ENCODE data around the gene KLHL25. TPM values are rescaled to one million over a fixed set of nuclear protein-coding genes. Genes with fewer than 3 reads are reported as not detected.

The KLHL25 gene
- total and polyA plus RNA-seq, 2 of the 13 experiments (the other 11 are each of a cell fraction or from before 2014, with no cell fraction given), result 3.7 to 8.2 TPM

DNA sequence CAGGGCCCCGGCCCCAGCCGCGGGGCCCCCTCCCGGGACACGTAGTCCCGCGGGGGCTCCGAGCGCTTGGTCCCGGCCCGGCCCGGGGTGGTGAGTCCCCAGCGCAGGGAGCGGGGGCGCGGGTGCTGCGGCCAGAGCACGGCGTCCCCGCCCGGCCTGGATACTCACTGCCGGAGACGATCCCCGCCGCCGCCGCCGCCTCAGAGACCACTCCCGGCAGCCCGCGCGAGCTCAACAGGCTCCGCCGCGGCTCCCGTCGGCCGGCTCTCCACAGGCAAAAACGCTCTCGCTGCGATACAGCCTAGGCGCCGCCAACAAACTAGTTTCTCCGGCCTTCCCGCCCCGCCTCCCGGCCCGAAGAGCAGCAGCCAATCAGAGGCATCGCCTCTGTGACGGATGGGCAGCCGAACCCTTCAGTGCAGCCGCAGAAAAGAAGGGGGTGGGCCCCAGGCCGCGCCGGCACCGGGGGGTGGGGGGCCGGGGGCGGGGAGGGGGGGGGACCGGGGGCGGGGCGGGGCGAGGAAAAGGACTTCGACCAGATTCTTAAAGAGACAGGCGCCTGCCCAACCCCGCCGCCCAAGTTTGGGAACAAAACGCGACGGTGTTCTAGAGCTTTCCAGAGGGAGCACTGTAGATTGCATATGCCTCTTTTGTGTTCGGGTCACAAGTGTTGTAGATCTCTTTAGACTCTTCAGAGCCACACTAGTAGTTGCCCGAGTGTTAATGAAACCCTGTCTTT lies at the start of gene KLHL25 (continued):
- TF ChIP-seq SRSF1 (optimal IDR thresholded peaks at IDR 0.05; ENCODE audit: low read depth, low read length), result peak; percentile 42
- TF ChIP-seq ZSCAN30 (CRISPR knock-in tag; IDR thresholded peaks at IDR 0.05), result no peak
- TF ChIP-seq, protein P1, sequence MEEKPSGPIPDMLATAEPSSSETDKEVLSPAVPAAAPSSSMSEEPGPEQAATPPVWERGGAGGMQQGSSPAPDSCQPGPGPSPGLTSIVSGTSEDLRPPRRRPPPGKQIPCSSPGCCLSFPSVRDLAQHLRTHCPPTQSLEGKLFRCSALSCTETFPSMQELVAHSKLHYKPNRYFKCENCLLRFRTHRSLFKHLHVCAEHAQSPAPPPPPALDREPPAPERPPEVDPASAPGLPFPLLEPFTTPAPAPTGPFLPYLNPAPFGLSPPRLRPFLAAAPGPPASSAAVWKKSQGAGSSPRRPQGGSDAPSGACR (CRISPR knock-in tag; IDR thresholded peaks at IDR 0.05), result no peak
- TF ChIP-seq, protein P2, sequence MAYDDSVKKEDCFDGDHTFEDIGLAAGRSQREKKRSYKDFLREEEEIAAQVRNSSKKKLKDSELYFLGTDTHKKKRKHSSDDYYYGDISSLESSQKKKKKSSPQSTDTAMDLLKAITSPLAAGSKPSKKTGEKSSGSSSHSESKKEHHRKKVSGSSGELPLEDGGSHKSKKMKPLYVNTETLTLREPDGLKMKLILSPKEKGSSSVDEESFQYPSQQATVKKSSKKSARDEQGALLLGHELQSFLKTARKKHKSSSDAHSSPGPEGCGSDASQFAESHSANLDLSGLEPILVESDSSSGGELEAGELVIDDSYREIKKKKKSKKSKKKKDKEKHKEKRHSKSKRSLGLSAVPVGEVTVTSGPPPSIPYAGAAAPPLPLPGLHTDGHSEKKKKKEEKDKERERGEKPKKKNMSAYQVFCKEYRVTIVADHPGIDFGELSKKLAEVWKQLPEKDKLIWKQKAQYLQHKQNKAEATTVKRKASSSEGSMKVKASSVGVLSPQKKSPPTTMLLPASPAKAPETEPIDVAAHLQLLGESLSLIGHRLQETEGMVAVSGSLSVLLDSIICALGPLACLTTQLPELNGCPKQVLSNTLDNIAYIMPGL (CRISPR knock-in tag; IDR thresholded peaks at IDR 0.05; ENCODE audit: borderline replicate concordance in 1 of 2, low read depth in 1 of 2), result 0 out of 4 replicates have a peak, but pooled peaks of 1 of the 2 experiments have one; percentile 10
- 0 out of 2 replicates have a peak, but pooled peaks have one; percentile 53 for TF ChIP-seq PHF8 (CRISPR knock-in tag; IDR thresholded peaks at IDR 0.05)
- TF ChIP-seq, protein P3, sequence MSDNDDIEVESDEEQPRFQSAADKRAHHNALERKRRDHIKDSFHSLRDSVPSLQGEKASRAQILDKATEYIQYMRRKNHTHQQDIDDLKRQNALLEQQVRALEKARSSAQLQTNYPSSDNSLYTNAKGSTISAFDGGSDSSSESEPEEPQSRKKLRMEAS (IDR thresholded peaks at IDR 0.05), result peak; percentile 48; the same call in 1 of the 2 replicates
- TF ChIP-seq, protein P4, sequence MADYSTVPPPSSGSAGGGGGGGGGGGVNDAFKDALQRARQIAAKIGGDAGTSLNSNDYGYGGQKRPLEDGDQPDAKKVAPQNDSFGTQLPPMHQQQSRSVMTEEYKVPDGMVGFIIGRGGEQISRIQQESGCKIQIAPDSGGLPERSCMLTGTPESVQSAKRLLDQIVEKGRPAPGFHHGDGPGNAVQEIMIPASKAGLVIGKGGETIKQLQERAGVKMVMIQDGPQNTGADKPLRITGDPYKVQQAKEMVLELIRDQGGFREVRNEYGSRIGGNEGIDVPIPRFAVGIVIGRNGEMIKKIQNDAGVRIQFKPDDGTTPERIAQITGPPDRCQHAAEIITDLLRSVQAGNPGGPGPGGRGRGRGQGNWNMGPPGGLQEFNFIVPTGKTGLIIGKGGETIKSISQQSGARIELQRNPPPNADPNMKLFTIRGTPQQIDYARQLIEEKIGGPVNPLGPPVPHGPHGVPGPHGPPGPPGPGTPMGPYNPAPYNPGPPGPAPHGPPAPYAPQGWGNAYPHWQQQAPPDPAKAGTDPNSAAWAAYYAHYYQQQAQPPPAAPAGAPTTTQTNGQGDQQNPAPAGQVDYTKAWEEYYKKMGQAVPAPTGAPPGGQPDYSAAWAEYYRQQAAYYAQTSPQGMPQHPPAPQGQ (CRISPR knock-in tag; IDR thresholded peaks at IDR 0.05; ENCODE audit: borderline replicate concordance), result no peak
- TF ChIP-seq, protein P5, sequence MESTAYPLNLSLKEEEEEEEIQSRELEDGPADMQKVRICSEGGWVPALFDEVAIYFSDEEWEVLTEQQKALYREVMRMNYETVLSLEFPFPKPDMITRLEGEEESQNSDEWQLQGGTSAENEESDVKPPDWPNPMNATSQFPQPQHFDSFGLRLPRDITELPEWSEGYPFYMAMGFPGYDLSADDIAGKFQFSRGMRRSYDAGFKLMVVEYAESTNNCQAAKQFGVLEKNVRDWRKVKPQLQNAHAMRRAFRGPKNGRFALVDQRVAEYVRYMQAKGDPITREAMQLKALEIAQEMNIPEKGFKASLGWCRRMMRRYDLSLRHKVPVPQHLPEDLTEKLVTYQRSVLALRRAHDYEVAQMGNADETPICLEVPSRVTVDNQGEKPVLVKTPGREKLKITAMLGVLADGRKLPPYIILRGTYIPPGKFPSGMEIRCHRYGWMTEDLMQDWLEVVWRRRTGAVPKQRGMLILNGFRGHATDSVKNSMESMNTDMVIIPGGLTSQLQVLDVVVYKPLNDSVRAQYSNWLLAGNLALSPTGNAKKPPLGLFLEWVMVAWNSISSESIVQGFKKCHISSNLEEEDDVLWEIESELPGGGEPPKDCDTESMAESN (CRISPR knock-in tag; conservative IDR thresholded peaks at IDR 0.05), result 0 out of 2 replicates have a peak, but pooled peaks have one; percentile 7
- TF ChIP-seq ZNF224 (CRISPR knock-in tag; IDR thresholded peaks at IDR 0.05), result no peak
- peak; percentile 57; the same call in 1 of the 2 replicates for TF ChIP-seq SNAPC2 (CRISPR knock-in tag; IDR thresholded peaks at IDR 0.05)
- TF ChIP-seq PITX1 (CRISPR knock-in tag; IDR thresholded peaks at IDR 0.05), result 0 out of 2 replicates have a peak, but pooled peaks have one; percentile 13
- TF ChIP-seq ZBTB42 (CRISPR knock-in tag; IDR thresholded peaks at IDR 0.05), result no peak
- TF ChIP-seq, protein P6, sequence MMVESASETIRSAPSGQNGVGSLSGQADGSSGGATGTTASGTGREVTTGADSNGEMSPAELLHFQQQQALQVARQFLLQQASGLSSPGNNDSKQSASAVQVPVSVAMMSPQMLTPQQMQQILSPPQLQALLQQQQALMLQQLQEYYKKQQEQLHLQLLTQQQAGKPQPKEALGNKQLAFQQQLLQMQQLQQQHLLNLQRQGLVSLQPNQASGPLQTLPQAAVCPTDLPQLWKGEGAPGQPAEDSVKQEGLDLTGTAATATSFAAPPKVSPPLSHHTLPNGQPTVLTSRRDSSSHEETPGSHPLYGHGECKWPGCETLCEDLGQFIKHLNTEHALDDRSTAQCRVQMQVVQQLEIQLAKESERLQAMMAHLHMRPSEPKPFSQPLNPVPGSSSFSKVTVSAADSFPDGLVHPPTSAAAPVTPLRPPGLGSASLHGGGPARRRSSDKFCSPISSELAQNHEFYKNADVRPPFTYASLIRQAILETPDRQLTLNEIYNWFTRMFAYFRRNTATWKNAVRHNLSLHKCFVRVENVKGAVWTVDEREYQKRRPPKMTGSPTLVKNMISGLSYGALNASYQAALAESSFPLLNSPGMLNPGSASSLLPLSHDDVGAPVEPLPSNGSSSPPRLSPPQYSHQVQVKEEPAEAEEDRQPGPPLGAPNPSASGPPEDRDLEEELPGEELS (CRISPR knock-in tag; IDR thresholded peaks at IDR 0.05), result no peak
- peak; percentile 48 for TF ChIP-seq ZNF883 (CRISPR knock-in tag; IDR thresholded peaks at IDR 0.05; ENCODE audit: not compliant biosample characterization)
- TF ChIP-seq GATAD1 (CRISPR knock-in tag; IDR thresholded peaks at IDR 0.05), result peak; percentile 31; the same call in 1 of the 2 replicates
- TF ChIP-seq, protein P7, sequence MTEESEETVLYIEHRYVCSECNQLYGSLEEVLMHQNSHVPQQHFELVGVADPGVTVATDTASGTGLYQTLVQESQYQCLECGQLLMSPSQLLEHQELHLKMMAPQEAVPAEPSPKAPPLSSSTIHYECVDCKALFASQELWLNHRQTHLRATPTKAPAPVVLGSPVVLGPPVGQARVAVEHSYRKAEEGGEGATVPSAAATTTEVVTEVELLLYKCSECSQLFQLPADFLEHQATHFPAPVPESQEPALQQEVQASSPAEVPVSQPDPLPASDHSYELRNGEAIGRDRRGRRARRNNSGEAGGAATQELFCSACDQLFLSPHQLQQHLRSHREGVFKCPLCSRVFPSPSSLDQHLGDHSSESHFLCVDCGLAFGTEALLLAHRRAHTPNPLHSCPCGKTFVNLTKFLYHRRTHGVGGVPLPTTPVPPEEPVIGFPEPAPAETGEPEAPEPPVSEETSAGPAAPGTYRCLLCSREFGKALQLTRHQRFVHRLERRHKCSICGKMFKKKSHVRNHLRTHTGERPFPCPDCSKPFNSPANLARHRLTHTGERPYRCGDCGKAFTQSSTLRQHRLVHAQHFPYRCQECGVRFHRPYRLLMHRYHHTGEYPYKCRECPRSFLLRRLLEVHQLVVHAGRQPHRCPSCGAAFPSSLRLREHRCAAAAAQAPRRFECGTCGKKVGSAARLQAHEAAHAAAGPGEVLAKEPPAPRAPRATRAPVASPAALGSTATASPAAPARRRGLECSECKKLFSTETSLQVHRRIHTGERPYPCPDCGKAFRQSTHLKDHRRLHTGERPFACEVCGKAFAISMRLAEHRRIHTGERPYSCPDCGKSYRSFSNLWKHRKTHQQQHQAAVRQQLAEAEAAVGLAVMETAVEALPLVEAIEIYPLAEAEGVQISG (CRISPR knock-in tag; IDR thresholded peaks at IDR 0.05), result peak; percentile 43; the same call in 1 of the 2 replicates

All from HepG2 (cell line).